HepG2 (cell line): ENCODE data around the gene SCGB1C1. TPM values are rescaled to one million over a fixed set of nuclear protein-coding genes. Genes with fewer than 3 reads are reported as not detected.

Experiments used
- ATAD3A ChIP-seq: sonication (generic); formaldehyde crosslinking; IDR thresholded peaks from 2 replicates; pipeline ENCODE4 v1.4.0; 2020; ENCODE audit warnings: missing genetic modification reagents
- CHD2 ChIP-seq: IDR thresholded peaks from 2 replicates; pipeline ENCODE4 v1.6.1; 2011; ENCODE audit warnings: low read depth, low read length, improper control_type of control experiment
- GTF2F1 ChIP-seq: fragments of 150-350 bp; IDR thresholded peaks from 2 replicates; pipeline ENCODE4 v1.6.1; 2014; ENCODE audit warnings: low read length
- IRF1 ChIP-seq: sonication (generic); formaldehyde crosslinking; IDR thresholded peaks from 2 replicates; pipeline ENCODE4 v1.4.0; 2020; ENCODE audit warnings: low read depth, mild to moderate bottlenecking, missing genetic modification reagents
- NR2F6 ChIP-seq, 2 experiments: IDR thresholded peaks; 2 replicates each; pipeline ENCODE4 v1.6.1; 2016; ENCODE audit warnings: antibody characterized with exemption in 1 of 2, mild to moderate bottlenecking in 1 of 2
- PLRG1 ChIP-seq: fragments of 450-650 bp; conservative IDR thresholded peaks from 2 replicates; pipeline ENCODE4 v1.6.1; 2016
- RXRB ChIP-seq: IDR thresholded peaks from 2 replicates; pipeline ENCODE4 v1.6.1; 2016; ENCODE audit warnings: borderline replicate concordance, missing genetic modification reagents, missing compliant biosample characterization
- SUZ12 ChIP-seq: fragments of 150-350 bp; IDR thresholded peaks from 2 replicates; pipeline ENCODE4 v1.6.1; 2014; ENCODE audit warnings: low read depth, low read length
- SYNCRIP ChIP-seq: fragments of 200-400 bp; formaldehyde crosslinking; IDR thresholded peaks from 2 replicates; pipeline ENCODE4 v1.6.1; 2018; ENCODE audit warnings: mild to moderate bottlenecking, low read depth, low read length; ENCODE audit not compliant: insufficient read depth
- ZBTB10 ChIP-seq: sonication (generic); formaldehyde crosslinking; IDR thresholded peaks from 2 replicates; pipeline ENCODE4 v1.4.0; 2020; ENCODE audit warnings: missing genetic modification reagents, borderline replicate concordance
- ZFP62 ChIP-seq: sonication (generic); formaldehyde crosslinking; IDR thresholded peaks from 2 replicates; pipeline ENCODE4 v1.4.0; 2020; ENCODE audit warnings: missing genetic modification reagents
- ZFX ChIP-seq: sonication (generic); formaldehyde crosslinking; IDR thresholded peaks from 2 replicates; pipeline ENCODE4 v1.4.0; 2020; ENCODE audit warnings: mild to moderate bottlenecking, low read depth, missing genetic modification reagents, moderate library complexity
- ZFYVE20 ChIP-seq: sonication (generic); formaldehyde crosslinking; IDR thresholded peaks from 2 replicates; pipeline ENCODE4 v1.8.0; 2023; ENCODE audit warnings: low read depth, mild to moderate bottlenecking, moderate library complexity, missing genetic modification reagents, borderline replicate concordance
- ZNF17 ChIP-seq: sonication (generic); formaldehyde crosslinking; IDR thresholded peaks from 2 replicates; pipeline ENCODE4 v1.5.0; 2020; ENCODE audit warnings: mild to moderate bottlenecking, missing genetic modification reagents
- ZNF382 ChIP-seq: sonication (generic); formaldehyde crosslinking; IDR thresholded peaks from 2 replicates; pipeline ENCODE4 v1.5.0; 2020; ENCODE audit warnings: missing genetic modification reagents, mild to moderate bottlenecking, borderline replicate concordance
- ZNF44 ChIP-seq: sonication (generic); formaldehyde crosslinking; IDR thresholded peaks from 2 replicates; pipeline ENCODE4 v1.5.1; 2020; ENCODE audit warnings: mild to moderate bottlenecking, missing genetic modification reagents
- ZNF460 ChIP-seq: sonication (generic); formaldehyde crosslinking; IDR thresholded peaks from 2 replicates; pipeline ENCODE4 v1.5.1; 2020; ENCODE audit warnings: missing genetic modification reagents, mild to moderate bottlenecking, borderline replicate concordance
- ZNF562 ChIP-seq: sonication (generic); formaldehyde crosslinking; IDR thresholded peaks from 2 replicates; pipeline ENCODE4 v1.8.0; 2022; ENCODE audit warnings: missing genetic modification reagents, borderline replicate concordance
- ZNF605 ChIP-seq: sonication (generic); formaldehyde crosslinking; IDR thresholded peaks from 2 replicates; pipeline ENCODE4 v1.8.0; 2022; ENCODE audit warnings: mild to moderate bottlenecking, missing genetic modification reagents
- ZNF629 ChIP-seq: sonication (generic); formaldehyde crosslinking; conservative IDR thresholded peaks from 2 replicates; pipeline ENCODE4 v1.5.0; 2020; ENCODE audit warnings: missing genetic modification reagents
- ZNF672 ChIP-seq: sonication (generic); formaldehyde crosslinking; IDR thresholded peaks from 2 replicates; pipeline ENCODE4 v1.8.1; 2022; ENCODE audit warnings: missing genetic modification reagents
- ZNF703 ChIP-seq: sonication (generic); formaldehyde crosslinking; IDR thresholded peaks from 2 replicates; pipeline ENCODE4 v1.5.1; 2020; ENCODE audit warnings: missing genetic modification reagents, mild to moderate bottlenecking, moderate library complexity, borderline replicate concordance
- ZUFSP ChIP-seq: sonication (generic); formaldehyde crosslinking; IDR thresholded peaks from 2 replicates; pipeline ENCODE4 v1.9.0; 2021; ENCODE audit warnings: missing genetic modification reagents, mild to moderate bottlenecking, borderline replicate concordance
- polyA plus RNA-seq, 8 experiments: library from polyadenylated mRNA; depleted of rRNA in 3 of 8; stranded (reverse) in 7 of 8; unstranded in 1 of 8; fragments of >200 nt; fragmentation: Illumina TruSeq in 4 of 8; extraction: Trizol in 4 of 8; gene quantifications; 2 replicates each; pipeline versions ENCODE4 v1.2.1 to v1.2.3, GENCODE V29; 2011 to 2016; ENCODE audit warnings: low read depth in 4 of 8, missing spikeins in 1 of 8, mixed read lengths in 1 of 8; ENCODE audit not compliant: insufficient read depth in 1 of 8
- total RNA-seq, 5 experiments: library from RNA; depleted of rRNA; stranded (reverse); fragments of >200 nt; fragmentation: Illumina TruSeq; extraction: Trizol; gene quantifications; 2 replicates each; pipeline ENCODE4 v1.2.3, GENCODE V29; 2016; ENCODE audit warnings: low read depth in 1 of 5

Gene SCGB1C1
- total and polyA plus RNA-seq, 2 of the 13 experiments (the other 11 are each of a cell fraction or from before 2014, with no cell fraction given) = not detected

GRCh38 chr11:236774-237767 is 44.2 kb downstream of the SCGB1C1 start, which contains the start of gene PSMD13 (continued):
- peak; percentile 44 for TF ChIP-seq RXRB (CRISPR knock-in tag)
- TF ChIP-seq ZNF44 (CRISPR knock-in tag) = no peak
- peak; percentile 77 for TF ChIP-seq ZFX (CRISPR knock-in tag)
- TF ChIP-seq ZNF460 (CRISPR knock-in tag) = no peak
- no peak for TF ChIP-seq ZNF703 (CRISPR knock-in tag)
- no peak for TF ChIP-seq ZFP62 (CRISPR knock-in tag)
- no peak for TF ChIP-seq GTF2F1
- no peak for TF ChIP-seq SYNCRIP
- no peak for TF ChIP-seq ZNF629 (CRISPR knock-in tag)
- no peak for TF ChIP-seq ZNF672 (CRISPR knock-in tag)
- TF ChIP-seq CHD2 = no peak
- TF ChIP-seq ZNF562 (CRISPR knock-in tag) = no peak
- no peak for TF ChIP-seq ZNF17 (CRISPR knock-in tag)
- no peak for TF ChIP-seq ZUFSP (CRISPR knock-in tag)
- no peak for TF ChIP-seq ZNF382
- peak; percentile 54; the same call in 1 of the 2 replicates for TF ChIP-seq SUZ12
- TF ChIP-seq PLRG1 = no peak
- no peak for TF ChIP-seq ZFYVE20 (CRISPR knock-in tag)
- TF ChIP-seq ZBTB10 (CRISPR knock-in tag) = 0 out of 2 replicates have a peak, but pooled peaks have one; percentile 53
- TF ChIP-seq ZNF605 = no peak; the same call in 1 of the 2 replicates
- TF ChIP-seq IRF1 = no peak
- no peak for TF ChIP-seq NR2F6 (IDR thresholded peaks at IDR 0.05)
- no peak for TF ChIP-seq NR2F6 (CRISPR knock-in tag; IDR thresholded peaks at IDR 0.05)
- no peak for TF ChIP-seq ATAD3A
